Activated CD8-positive, alpha-beta T cell treated with anti-CD3 and anti-CD28 coated beads, Interleukin-2, amount 10 ng/mL, durations not matched to agents 7 days and 5 days (primary cell): Measurements from ENCODE around the gene PLOD1. TPM values are rescaled to one million over a fixed set of nuclear protein-coding genes. Genes with fewer than 3 reads are reported as not detected.

Experiments
- ATAC-seq: fragments of 150-1000 bp; cut with Tn5 transposase; one replicate; pipeline ENCODE4 v1.10.0; 2021; ENCODE audit warnings: moderate library complexity
- CTCF ChIA-PET: fragments of 350-600 bp; sonication (Branson Sonifier 250); formaldehyde crosslinking; loops from one replicate; lab custom pipeline; 2021; ENCODE audit warnings: antibody characterized with exemption; lab: Charles Lee
- POLR2A ChIA-PET: fragments of 350-600 bp; sonication (Branson Sonifier 250); formaldehyde crosslinking; loops from one replicate; lab custom pipeline; 2021; ENCODE audit warnings: antibody characterized with exemption; lab: Charles Lee
- DNase-seq: peaks from one replicate; pipeline ENCODE4 v3.0.0-alpha.2; 2020
- H3K27ac Mint-ChIP-seq: one replicate; pipeline ENCODE4 v1.8.0; 2021; ENCODE audit warnings: mild to moderate bottlenecking, mixed read lengths
- H3K27me3 Mint-ChIP-seq: one replicate; pipeline ENCODE4 v1.8.0; 2021; ENCODE audit warnings: low read depth, mixed read lengths
- H3K36me3 Mint-ChIP-seq: one replicate; pipeline ENCODE4 v1.8.0; 2021; ENCODE audit warnings: low read depth, mixed read lengths
- H3K4me1 Mint-ChIP-seq: one replicate; pipeline ENCODE4 v1.8.0; 2021; ENCODE audit warnings: low read depth, mixed read lengths
- H3K4me3 Mint-ChIP-seq: one replicate; pipeline ENCODE4 v1.8.0; 2021; ENCODE audit warnings: mild to moderate bottlenecking, mixed read lengths
- H3K9me3 Mint-ChIP-seq: one replicate; pipeline ENCODE4 v1.8.0; 2022; ENCODE audit warnings: mixed read lengths; ENCODE audit not compliant: insufficient read depth
- total RNA-seq, 2 experiments: library from RNA; stranded (reverse); gene quantifications; one replicate each; pipeline ENCODE4 v1.2.3, GENCODE V29; 2021

PLOD1 gene
- total RNA-seq, 2 experiments from 2014 or later = 25.0 to 26.1 TPM

DNA sequence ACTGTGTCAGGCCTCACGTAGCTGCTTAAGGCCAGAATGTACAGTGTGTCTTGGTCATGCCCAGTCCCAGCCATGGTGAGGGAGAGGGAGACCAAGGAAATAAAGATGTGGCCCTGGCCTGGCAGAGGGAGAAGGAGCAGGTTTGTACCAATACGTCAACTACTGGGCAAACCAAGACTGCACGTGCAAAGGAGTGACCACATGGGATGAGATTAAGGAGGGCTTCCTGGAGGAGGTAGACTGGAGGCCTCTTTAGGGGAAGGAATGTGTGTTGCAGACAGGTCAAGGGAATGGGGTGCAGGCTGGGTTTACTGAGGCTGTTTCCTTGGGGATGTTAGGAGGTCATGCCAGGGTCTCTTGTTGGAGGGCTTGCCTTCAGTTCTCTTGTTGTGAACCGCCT is 7.8 kb downstream of the PLOD1 start:
- Mint-ChIP-seq H3K4me3 (no peak overlapping the region), H3K27ac (no peak overlapping the region), H3K36me3 (peaks cover 9% of the 10 kb centered on the region), H3K27me3 (no peaks in the 10 kb centered on the region), H3K4me1 (no peaks in the 10 kb centered on the region), H3K9me3 (no peaks in the 10 kb centered on the region)
- CTCF ChIA-PET = interaction anchor here (0.6 kb wide), 1 partner anchor 199 kb away, joined by 3 read pairs; no protein-coding TSS in a partner anchor
- POLR2A ChIA-PET = interaction anchor here (15.4 kb wide), 1 partner anchor 33 kb away, joined by 259 read pairs; no protein-coding TSS in a partner anchor
- ATAC-seq (no peak), DNase-seq (no peak)

DNA sequence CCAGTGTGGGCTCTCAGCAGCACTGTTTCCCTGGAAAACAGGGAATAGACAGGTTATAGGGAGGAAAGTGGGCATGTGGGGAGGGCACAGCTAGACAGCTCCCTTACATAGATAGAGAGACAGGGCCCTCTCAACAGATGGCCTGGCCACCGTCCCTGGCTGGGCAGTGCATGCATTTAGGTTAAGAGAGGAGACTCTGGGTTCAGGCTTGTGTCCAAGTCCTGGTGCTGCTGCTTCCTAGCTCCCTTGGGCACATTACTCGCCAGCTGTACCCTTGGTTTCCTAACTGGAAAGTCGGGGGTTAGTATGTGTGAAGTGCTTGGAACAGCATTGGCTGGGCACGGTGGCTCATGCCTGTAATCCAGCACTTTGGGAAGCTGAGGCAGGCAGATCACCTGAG is 9.1 kb downstream of the PLOD1 start:
- CTCF ChIA-PET = no interaction called here

DNA sequence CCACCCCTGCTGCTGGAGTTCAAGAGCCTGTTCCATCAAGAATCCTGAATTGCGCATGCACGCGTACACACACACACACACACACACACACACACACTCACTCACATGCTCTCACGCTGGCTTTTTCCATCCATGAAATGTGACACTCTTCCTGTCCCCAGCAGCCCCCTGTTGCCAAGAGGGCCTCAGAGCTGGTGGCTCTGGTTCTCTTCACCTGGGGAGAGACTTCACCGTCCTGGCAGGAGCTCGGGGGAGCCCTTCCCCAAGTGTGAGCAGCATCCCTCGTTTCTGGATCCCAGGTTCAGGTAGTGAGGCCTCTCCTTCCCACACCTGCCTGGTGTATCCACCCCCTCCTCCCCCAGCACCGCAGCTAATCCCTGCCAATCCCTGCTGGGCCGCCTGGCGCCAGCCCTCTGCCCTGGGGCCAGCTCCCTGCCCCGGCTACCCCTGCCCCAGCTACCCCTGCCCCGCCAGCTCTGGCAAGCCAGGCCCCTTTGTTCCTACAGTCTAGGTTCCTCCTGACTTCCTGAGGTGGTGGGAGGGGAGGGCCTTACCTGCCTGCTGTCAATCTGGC is 9.9 kb downstream of the PLOD1 start:
- ATAC-seq (no peak), DNase-seq (no peak)
- H3K4me3 Mint-ChIP-seq = no peak overlapping the region
- H3K4me1 Mint-ChIP-seq = peaks cover 2% of the 10 kb centered on the region
- no peaks in the 10 kb centered on the region for H3K9me3 Mint-ChIP-seq
- H3K27me3 Mint-ChIP-seq = no peaks in the 10 kb centered on the region
- no peak overlapping the region for H3K27ac Mint-ChIP-seq
- ChIA-PET POLR2A (interaction anchor here (1.5 to 1.6 kb wide), 2 partner anchors 34 to 36 kb away, joined by 4 to 9 read pairs; no protein-coding TSS in a partner anchor), CTCF (no interaction called here)
- peaks cover 20% of the 10 kb centered on the region for H3K36me3 Mint-ChIP-seq

More for the DNA sequence above, 9.1 kb downstream of the PLOD1 start:
- Mint-ChIP-seq H3K4me3 (no peak overlapping the region), H3K4me1 (peaks cover 2% of the 10 kb centered on the region), H3K9me3 (no peaks in the 10 kb centered on the region), H3K36me3 (peaks cover 15% of the 10 kb centered on the region), H3K27ac (no peak overlapping the region), H3K27me3 (no peaks in the 10 kb centered on the region)
- ATAC-seq (no peak), DNase-seq (no peak)
- POLR2A ChIA-PET = interaction anchor here (0.9 to 1.6 kb wide), 2 partner anchors 33 to 35 kb away, joined by 3 to 9 read pairs; no protein-coding TSS in a partner anchor

DNA sequence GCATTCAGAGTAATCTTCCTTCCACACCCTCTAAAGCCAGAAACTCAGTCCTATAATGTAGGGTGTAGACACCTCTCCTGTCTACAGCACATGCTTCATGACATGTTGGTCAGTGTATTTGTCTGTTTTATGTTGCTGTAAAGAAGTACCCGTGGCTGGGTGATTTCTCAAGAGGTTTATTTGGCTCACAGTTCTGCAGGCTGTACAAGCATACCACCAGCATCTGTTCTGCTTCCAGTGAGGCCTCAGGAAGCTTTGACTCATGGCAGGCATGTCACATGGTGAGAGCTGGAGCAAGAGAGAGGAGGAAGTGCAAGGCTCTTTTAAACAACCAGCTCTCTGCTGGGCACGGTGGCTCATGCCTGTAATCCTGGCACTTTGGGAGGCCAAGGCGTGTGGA is 12.1 kb downstream of the PLOD1 start:
- Mint-ChIP-seq H3K27me3 (no peaks in the 10 kb centered on the region), H3K27ac (no peak overlapping the region), H3K9me3 (no peaks in the 10 kb centered on the region), H3K4me3 (no peak overlapping the region), H3K4me1 (peaks cover 2% of the 10 kb centered on the region), H3K36me3 (peaks cover 22% of the 10 kb centered on the region)
- no peak for ATAC-seq
- POLR2A ChIA-PET = interaction anchor here (1.0 to 4.1 kb wide), 2 partner anchors 38 to 39 kb away, joined by 4 to 28 read pairs; no protein-coding TSS in a partner anchor
- CTCF ChIA-PET = no interaction called here
- no peak for DNase-seq

DNA sequence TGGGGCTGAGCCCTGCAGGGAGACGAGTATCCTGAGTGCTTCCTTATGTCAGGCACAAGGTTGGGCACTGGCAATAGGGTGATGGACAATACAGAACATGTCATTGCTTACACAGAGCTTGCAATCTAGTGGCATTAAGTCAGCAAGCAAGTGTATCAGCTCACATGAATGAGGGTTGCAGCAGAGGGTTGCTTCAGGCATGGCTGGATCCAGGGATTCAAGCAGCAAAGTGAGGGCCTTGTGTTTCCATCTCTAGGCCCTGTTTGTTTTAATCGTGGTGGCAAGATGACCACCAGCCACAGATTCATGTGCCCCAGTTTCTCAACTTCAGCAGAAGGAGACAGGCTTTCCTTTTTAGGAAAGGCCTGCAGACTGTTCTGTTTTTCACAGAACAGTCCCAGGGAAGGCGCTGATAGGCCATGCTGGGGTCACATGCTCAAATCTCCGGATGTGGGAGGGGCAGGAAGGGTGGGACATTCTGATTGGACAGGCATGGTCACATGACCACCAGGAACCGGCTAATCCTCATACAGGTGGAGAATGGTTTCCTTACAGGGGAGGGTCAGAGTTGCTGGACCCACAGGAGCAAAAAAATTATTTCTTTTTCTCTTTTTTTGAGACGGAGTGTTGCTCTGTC is 14.4 kb downstream of the PLOD1 start:
- Mint-ChIP-seq H3K4me1 (peaks cover 2% of the 10 kb centered on the region), H3K4me3 (no peak overlapping the region), H3K9me3 (no peaks in the 10 kb centered on the region), H3K36me3 (peaks cover 27% of the 10 kb centered on the region), H3K27me3 (no peaks in the 10 kb centered on the region), H3K27ac (peak overlapping the region; percentile 34)
- no peak for ATAC-seq
- CTCF ChIA-PET = interaction anchor here (0.6 kb wide), 1 partner anchor 51 kb away, joined by 3 read pairs; no protein-coding TSS in a partner anchor
- DNase-seq = no peak
- POLR2A ChIA-PET = interaction anchor here (4.1 kb wide), 1 partner anchor 40 kb away, joined by 28 read pairs; no protein-coding TSS in a partner anchor

DNA sequence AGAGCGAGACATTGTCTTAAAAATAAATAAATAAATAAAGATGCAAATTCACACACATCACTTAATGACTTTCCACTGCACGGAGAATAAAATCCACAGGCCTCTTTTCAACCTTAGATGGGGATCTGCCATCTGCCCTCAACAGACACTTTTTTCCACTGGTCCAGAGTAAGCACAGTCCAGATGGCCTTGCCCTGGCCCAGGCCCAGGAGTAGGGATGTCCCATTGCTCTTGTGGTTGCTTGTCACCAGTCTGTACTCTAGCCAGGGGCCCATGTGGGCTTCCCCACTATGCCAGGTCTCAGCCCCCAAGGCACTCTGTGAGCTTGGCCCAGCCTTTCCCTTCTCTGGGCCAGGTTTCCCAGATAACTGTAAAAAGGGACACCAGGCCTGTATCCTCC is 17.4 kb downstream of the PLOD1 start:
- Mint-ChIP-seq H3K4me3 (no peak overlapping the region), H3K27me3 (no peaks in the 10 kb centered on the region), H3K4me1 (peaks cover 2% of the 10 kb centered on the region), H3K27ac (no peak overlapping the region), H3K9me3 (no peaks in the 10 kb centered on the region), H3K36me3 (peaks cover 17% of the 10 kb centered on the region)
- ChIA-PET CTCF (no interaction called here), POLR2A (interaction anchor here (1.4 to 2.1 kb wide), 2 partner anchors 42 to 44 kb away, joined by 4 to 11 read pairs; no protein-coding TSS in a partner anchor)
- no peak for DNase-seq
- ATAC-seq = no peak

DNA sequence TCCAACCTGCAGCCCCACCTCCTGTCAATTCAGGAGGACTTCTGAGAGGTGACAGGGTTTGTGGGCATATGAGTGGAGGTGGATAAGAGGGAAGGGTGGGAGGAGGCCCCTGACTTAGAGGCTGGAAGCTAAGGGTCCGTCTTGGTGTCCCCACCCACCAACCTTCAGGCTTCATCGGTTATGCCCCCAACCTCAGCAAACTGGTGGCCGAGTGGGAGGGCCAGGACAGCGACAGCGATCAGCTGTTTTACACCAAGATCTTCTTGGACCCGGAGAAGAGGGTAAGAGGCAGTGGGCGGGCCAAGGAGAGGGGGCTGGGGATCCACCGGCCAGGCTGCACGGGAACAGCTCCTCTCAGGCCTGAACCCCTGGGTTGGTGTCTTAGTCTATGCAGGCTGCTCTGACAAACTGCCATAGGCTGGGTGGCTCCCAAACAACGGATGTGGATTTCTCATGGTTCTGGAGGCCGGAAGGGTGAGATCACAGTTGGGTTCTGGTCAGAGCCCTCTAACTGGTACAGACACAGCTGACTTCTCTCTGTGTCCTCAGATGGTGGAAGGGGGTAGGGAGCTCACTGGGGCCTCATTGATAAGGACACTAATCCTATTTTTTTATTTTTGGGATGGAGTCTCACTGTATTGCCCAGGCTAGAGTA is 18.1 kb downstream of the PLOD1 start:
- no peak for DNase-seq
- no peak overlapping the region for H3K27ac Mint-ChIP-seq
- H3K36me3 Mint-ChIP-seq = peaks cover 17% of the 10 kb centered on the region
- H3K4me1 Mint-ChIP-seq = peaks cover 2% of the 10 kb centered on the region
- H3K9me3 Mint-ChIP-seq = no peaks in the 10 kb centered on the region
- H3K4me3 Mint-ChIP-seq = no peak overlapping the region
- H3K27me3 Mint-ChIP-seq = no peaks in the 10 kb centered on the region
- CTCF ChIA-PET = no interaction called here
- ATAC-seq = no peak
- POLR2A ChIA-PET = interaction anchor here (2.1 kb wide), 1 partner anchor 45 kb away, joined by 11 read pairs; no protein-coding TSS in a partner anchor

DNA sequence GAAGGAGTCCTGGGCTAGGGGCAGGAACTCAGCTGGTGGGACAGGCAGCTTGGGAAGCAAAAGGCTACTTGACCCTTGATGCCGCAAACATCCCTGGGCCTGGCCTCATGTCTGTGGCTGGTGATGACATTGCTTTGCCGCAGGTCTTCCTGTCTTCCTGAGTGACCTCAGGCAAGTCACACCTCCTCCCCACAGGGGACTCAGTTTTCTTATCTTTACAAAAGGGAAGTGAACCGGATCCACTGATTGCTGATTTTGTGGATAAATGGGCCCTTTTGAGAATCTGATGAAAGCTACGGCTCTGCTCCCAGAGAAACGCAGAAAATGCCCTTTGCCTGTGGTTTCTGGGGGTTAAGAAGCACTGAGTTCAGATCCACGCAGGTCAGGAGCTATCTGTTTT is 20.7 kb downstream of the PLOD1 start:
- peaks cover 7% of the 10 kb centered on the region for H3K36me3 Mint-ChIP-seq
- H3K27me3 Mint-ChIP-seq = no peaks in the 10 kb centered on the region
- CTCF ChIA-PET = no interaction called here
- no peak overlapping the region for H3K4me3 Mint-ChIP-seq
- POLR2A ChIA-PET = interaction anchor here (1.5 kb wide), 1 partner anchor 46 kb away, joined by 5 read pairs; no protein-coding TSS in a partner anchor
- no peak for ATAC-seq
- DNase-seq = no peak
- no peaks in the 10 kb centered on the region for H3K4me1 Mint-ChIP-seq
- H3K9me3 Mint-ChIP-seq = no peaks in the 10 kb centered on the region
- H3K27ac Mint-ChIP-seq = no peak overlapping the region

DNA sequence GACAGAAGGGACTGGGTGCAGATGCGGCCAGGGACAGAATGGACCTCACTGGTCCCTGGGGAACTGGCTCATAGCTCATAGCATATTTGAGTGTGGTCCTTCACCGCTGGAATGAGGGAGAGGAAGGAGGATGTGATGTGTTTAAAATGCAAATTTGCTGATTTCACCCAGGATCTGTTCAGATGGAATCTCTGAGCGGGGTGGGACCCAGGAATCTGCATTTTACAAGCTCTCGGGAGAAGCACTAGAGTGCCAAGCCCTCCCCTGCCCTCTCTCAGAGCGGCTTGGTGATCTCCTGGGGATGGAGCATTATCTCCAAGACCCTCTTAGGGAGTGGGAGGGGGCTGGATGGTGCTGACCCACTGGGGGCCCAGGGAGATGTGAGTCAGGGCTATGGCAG is 22.9 kb downstream of the PLOD1 start:
- Mint-ChIP-seq H3K36me3 (no peaks in the 10 kb centered on the region), H3K4me3 (no peak overlapping the region), H3K27ac (no peak overlapping the region), H3K4me1 (no peaks in the 10 kb centered on the region), H3K27me3 (no peaks in the 10 kb centered on the region), H3K9me3 (no peaks in the 10 kb centered on the region)
- DNase-seq (no peak), ATAC-seq (no peak)
- CTCF ChIA-PET = no interaction called here
- POLR2A ChIA-PET = interaction anchor here (1.4 to 2.1 kb wide), 2 partner anchors 48 to 49 kb away, joined by 5 to 7 read pairs; no protein-coding TSS in a partner anchor

DNA sequence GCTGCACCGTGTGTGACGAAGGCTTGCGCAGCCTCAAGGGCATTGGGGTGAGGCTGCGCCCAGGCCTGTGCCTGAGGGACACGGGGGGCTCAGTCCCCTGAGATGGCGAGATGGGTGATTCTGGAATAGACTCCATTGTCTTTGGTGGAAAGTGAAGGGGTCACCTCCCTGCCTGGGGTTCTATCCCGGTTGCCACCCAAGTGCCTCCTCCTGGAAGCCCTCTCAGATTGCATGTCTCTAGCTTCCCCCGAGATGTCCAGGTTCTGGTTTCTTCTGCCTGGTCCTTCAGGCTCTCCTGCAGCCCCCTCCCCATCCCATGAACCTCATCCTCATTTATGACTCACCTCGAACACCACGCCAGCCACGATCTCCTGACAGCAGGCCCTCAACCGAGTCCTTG is 23.4 kb downstream of the PLOD1 start:
- ChIA-PET POLR2A (interaction anchor here (1.4 to 2.1 kb wide), 2 partner anchors 48 to 50 kb away, joined by 5 to 7 read pairs; no protein-coding TSS in a partner anchor), CTCF (no interaction called here)
- Mint-ChIP-seq H3K36me3 (no peaks in the 10 kb centered on the region), H3K4me3 (no peak overlapping the region), H3K4me1 (no peaks in the 10 kb centered on the region), H3K27me3 (no peaks in the 10 kb centered on the region), H3K27ac (no peak overlapping the region), H3K9me3 (no peaks in the 10 kb centered on the region)
- no peak for DNase-seq
- no peak for ATAC-seq

DNA sequence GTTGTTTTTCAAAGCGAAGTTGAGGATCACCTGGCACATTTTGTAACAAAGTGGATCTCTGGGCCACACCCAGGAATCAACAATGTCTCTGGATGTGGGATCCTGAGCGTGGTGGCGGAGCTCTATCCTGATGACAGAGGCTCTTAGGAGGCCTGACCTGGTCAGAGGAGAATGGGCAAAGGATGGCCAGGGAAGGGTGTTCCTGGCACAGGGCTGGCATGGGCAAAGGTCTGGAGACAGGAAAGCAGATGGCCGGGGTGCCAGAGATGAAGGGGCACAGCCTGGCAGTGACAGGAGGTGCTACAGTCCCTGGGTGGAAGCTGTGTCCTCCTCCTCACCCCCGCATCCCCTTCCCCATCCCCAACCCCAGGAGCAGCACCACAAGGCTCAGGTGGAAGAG is 25.8 kb downstream of the PLOD1 start:
- ATAC-seq = no peak
- Mint-ChIP-seq H3K36me3 (peaks cover 6% of the 10 kb centered on the region), H3K4me1 (no peaks in the 10 kb centered on the region), H3K27me3 (no peaks in the 10 kb centered on the region), H3K27ac (no peak overlapping the region), H3K4me3 (no peak overlapping the region), H3K9me3 (no peaks in the 10 kb centered on the region)
- ChIA-PET CTCF (no interaction called here), POLR2A (no interaction called here)
- DNase-seq = no peak
